ENCODE data around the gene LOX.

GRCh38 chr5:122081541-122081940, 3.5 kb upstream of the LOX start:
- TF ChIP-seq REST (IDR thresholded peaks at IDR 0.05; ENCODE audit: insufficient read depth in 1 of 2, low read depth in 2 of 2, low read length in 2 of 2) (no peak), POLR2AphosphoS5 (IDR thresholded peaks at IDR 0.05; ENCODE audit: low read depth, low read length) (no peak), SIN3A (IDR thresholded peaks at IDR 0.05; ENCODE audit: borderline replicate concordance, insufficient read depth, low read length) (no peak), TAF1 (IDR thresholded peaks at IDR 0.05; ENCODE audit: borderline replicate concordance, insufficient read depth, low read length) (no peak)

Data from PFSK-1 (cell line).